Mesendoderm (in vitro differentiated cells): ENCODE data around the gene CASP2.

Experiments
- DNase-seq: peaks from one replicate; pipeline ENCODE4 v3.0.0; 2013
- H2AK5ac ChIP-seq: 2 replicates; pipeline ENCODE4 v1.6.1; 2013; ENCODE audit warnings: low read length, inconsistent platforms
- H2BK120ac ChIP-seq: 2 replicates; pipeline ENCODE4 v1.6.1; 2013; ENCODE audit warnings: low read depth, mild to moderate bottlenecking, low read length, moderate library complexity, mixed read lengths
- H2BK15ac ChIP-seq: replicated peaks from 2 replicates; pipeline ENCODE4 v1.6.1; 2013; ENCODE audit warnings: low read depth, mild to moderate bottlenecking, moderate library complexity
- H2BK5ac ChIP-seq: 2 replicates; pipeline ENCODE4 v1.6.1; 2013; ENCODE audit warnings: low read length, inconsistent platforms
- H3K18ac ChIP-seq: 2 replicates; pipeline ENCODE4 v1.6.1; 2013; ENCODE audit warnings: mild to moderate bottlenecking, low read length, mixed read lengths
- H3K23ac ChIP-seq: one replicate; pipeline ENCODE4 v1.6.1; 2013; ENCODE audit warnings: low read length
- H3K27ac ChIP-seq: 2 replicates; pipeline ENCODE4 v1.5.1; 2013; ENCODE audit warnings: low read depth, mild to moderate bottlenecking, inconsistent platforms, low read length, moderate library complexity
- H3K27me3 ChIP-seq: 2 replicates; pipeline ENCODE4 v1.6.1; 2013; ENCODE audit warnings: low read length, control low read depth, mild to moderate bottlenecking, inconsistent platforms; ENCODE audit not compliant: insufficient read depth, poor library complexity
- H3K36me3 ChIP-seq: 2 replicates; pipeline ENCODE4 v1.6.1; 2013; ENCODE audit warnings: low read length, inconsistent platforms; ENCODE audit not compliant: control insufficient read depth, insufficient read depth
- H3K4ac ChIP-seq: one replicate; pipeline ENCODE4 v1.6.1; 2013; ENCODE audit warnings: low read depth, mild to moderate bottlenecking, low read length, moderate library complexity
- H3K4me1 ChIP-seq: 2 replicates; pipeline ENCODE4 v1.6.1; 2013; ENCODE audit warnings: low read depth, low read length, inconsistent platforms; ENCODE audit not compliant: control insufficient read depth
- H3K4me2 ChIP-seq: 2 replicates; pipeline ENCODE4 v1.6.1; 2013; ENCODE audit warnings: low read length
- H3K4me3 ChIP-seq: 2 replicates; pipeline ENCODE4 v1.5.1; 2013; ENCODE audit warnings: mild to moderate bottlenecking, low read length
- H3K56ac ChIP-seq: one replicate; pipeline ENCODE4 v1.6.1; 2013; ENCODE audit warnings: low read length
- H3K79me1 ChIP-seq: 2 replicates; pipeline ENCODE4 v1.6.1; 2013; ENCODE audit warnings: low read length, inconsistent platforms
- H3K79me2 ChIP-seq: 2 replicates; pipeline ENCODE4 v1.6.1; 2013; ENCODE audit warnings: mild to moderate bottlenecking, low read length; ENCODE audit not compliant: control insufficient read depth, insufficient read depth
- H3K9ac ChIP-seq: 2 replicates; pipeline ENCODE4 v1.6.1; 2013; ENCODE audit warnings: low read length, inconsistent platforms
- H4K5ac ChIP-seq: one replicate; pipeline ENCODE4 v1.6.1; 2013; ENCODE audit warnings: low read length
- H4K8ac ChIP-seq: one replicate; pipeline ENCODE4 v1.6.1; 2013; ENCODE audit warnings: low read depth, mild to moderate bottlenecking, control low read depth, low read length, moderate library complexity
- WGBS: extraction: QIAGEN DNeasy Blood & Tissue Kit; methylation state at CpG from one replicate; pipeline ENCODE4 v1.1.7; 2013; ENCODE audit warnings: low lambda C conversion rate, missing lambda C conversion rate; ENCODE audit not compliant: insufficient coverage; ENCODE audit errors: extremely low coverage; 5-methylcytosine and 5-hydroxymethylcytosine counted together

The CASP2 gene

DNA sequence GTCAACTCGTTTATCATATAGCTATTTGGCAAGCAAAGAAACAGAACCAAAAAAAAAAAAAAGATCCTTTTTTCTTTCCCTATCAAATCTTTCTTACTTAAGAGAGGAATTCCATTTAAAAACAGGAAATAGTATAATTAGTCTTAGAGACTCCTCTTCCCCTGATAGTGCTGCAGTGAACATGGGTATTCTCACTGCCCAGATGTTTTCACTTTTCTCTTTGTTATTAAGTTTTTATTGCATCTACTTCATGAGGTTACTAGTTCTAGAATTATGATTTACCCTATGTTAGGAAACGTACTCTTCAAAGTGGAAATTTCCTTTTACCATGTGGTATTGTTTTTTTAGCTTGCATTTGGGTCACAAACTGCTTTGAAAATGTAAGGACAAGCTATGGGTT is 8.5 kb downstream of the CASP2 start:
- H3K9ac ChIP-seq = no peak overlapping the region
- H3K56ac ChIP-seq = no peak overlapping the region
- H3K4me3 ChIP-seq = no peak overlapping the region
- no peaks in the 10 kb centered on the region for H3K79me2 ChIP-seq
- no peak overlapping the region for H2AK5ac ChIP-seq
- H3K4me1 ChIP-seq = no peaks in the 10 kb centered on the region
- no peak overlapping the region for H3K23ac ChIP-seq
- H4K5ac ChIP-seq = no peak overlapping the region
- no peak overlapping the region for H2BK5ac ChIP-seq
- no peak overlapping the region for H3K4ac ChIP-seq
- no CpG with 5 or more reads among the region's 2 CpGs for WGBS
- no peaks in the 10 kb centered on the region for H3K27me3 ChIP-seq
- H2BK120ac ChIP-seq = no peak overlapping the region
- no peak for DNase-seq
- H3K79me1 ChIP-seq = peaks cover 5% of the 10 kb centered on the region
- H3K18ac ChIP-seq = no peak overlapping the region
- H3K36me3 ChIP-seq = peaks cover 27% of the 10 kb centered on the region
- H3K27ac ChIP-seq = no peak overlapping the region
- no peak overlapping the region for H2BK15ac ChIP-seq
- H4K8ac ChIP-seq = no peak overlapping the region
- no peak overlapping the region for H3K4me2 ChIP-seq

GRCh38 chr7:143299346-143299745 is 11.2 kb downstream of the CASP2 start:
- H3K4ac ChIP-seq = no peak overlapping the region
- no peak overlapping the region for H3K27ac ChIP-seq
- H3K23ac ChIP-seq = no peak overlapping the region
- no peak overlapping the region for H3K4me3 ChIP-seq
- H3K9ac ChIP-seq = no peak overlapping the region
- no peaks in the 10 kb centered on the region for H3K79me2 ChIP-seq
- H3K4me2 ChIP-seq = no peak overlapping the region
- H3K18ac ChIP-seq = no peak overlapping the region
- H4K8ac ChIP-seq = no peak overlapping the region
- H3K79me1 ChIP-seq = peaks cover 1% of the 10 kb centered on the region
- H3K27me3 ChIP-seq = no peaks in the 10 kb centered on the region
- H2BK15ac ChIP-seq = no peak overlapping the region
- no peak overlapping the region for H2BK120ac ChIP-seq
- WGBS = no CpG with 5 or more reads among the region's 2 CpGs
- H2AK5ac ChIP-seq = no peak overlapping the region
- no peak overlapping the region for H2BK5ac ChIP-seq
- no peak overlapping the region for H4K5ac ChIP-seq
- no peak for DNase-seq
- peaks cover 19% of the 10 kb centered on the region for H3K36me3 ChIP-seq
- no peaks in the 10 kb centered on the region for H3K4me1 ChIP-seq
- H3K56ac ChIP-seq = no peak overlapping the region

- DNase-seq = peak; percentile 70
- Histone ChIP-seq H3K18ac (no peak overlapping the region), H3K56ac (no peak overlapping the region), H3K9ac (no peak overlapping the region), H4K8ac (no peak overlapping the region), H3K79me2 (no peaks in the 10 kb centered on the region), H3K23ac (no peak overlapping the region), H3K79me1 (peaks cover 1% of the 10 kb centered on the region), H3K27me3 (no peaks in the 10 kb centered on the region), H3K4me3 (no peak overlapping the region), H3K27ac (no peak overlapping the region), H2BK5ac (no peak overlapping the region), H2BK120ac (no peak overlapping the region), H3K4me2 (no peak overlapping the region), H4K5ac (no peak overlapping the region), H3K4ac (no peak overlapping the region), H2BK15ac (no peak overlapping the region), H2AK5ac (no peak overlapping the region), H3K4me1 (no peaks in the 10 kb centered on the region), H3K36me3 (peaks cover 21% of the 10 kb centered on the region)
- no CpG with 5 or more reads among the region's 8 CpGs for WGBS
Observed at GRCh38 chr7:143299840-143300239, 11.7 kb downstream of the CASP2 start.

DNA sequence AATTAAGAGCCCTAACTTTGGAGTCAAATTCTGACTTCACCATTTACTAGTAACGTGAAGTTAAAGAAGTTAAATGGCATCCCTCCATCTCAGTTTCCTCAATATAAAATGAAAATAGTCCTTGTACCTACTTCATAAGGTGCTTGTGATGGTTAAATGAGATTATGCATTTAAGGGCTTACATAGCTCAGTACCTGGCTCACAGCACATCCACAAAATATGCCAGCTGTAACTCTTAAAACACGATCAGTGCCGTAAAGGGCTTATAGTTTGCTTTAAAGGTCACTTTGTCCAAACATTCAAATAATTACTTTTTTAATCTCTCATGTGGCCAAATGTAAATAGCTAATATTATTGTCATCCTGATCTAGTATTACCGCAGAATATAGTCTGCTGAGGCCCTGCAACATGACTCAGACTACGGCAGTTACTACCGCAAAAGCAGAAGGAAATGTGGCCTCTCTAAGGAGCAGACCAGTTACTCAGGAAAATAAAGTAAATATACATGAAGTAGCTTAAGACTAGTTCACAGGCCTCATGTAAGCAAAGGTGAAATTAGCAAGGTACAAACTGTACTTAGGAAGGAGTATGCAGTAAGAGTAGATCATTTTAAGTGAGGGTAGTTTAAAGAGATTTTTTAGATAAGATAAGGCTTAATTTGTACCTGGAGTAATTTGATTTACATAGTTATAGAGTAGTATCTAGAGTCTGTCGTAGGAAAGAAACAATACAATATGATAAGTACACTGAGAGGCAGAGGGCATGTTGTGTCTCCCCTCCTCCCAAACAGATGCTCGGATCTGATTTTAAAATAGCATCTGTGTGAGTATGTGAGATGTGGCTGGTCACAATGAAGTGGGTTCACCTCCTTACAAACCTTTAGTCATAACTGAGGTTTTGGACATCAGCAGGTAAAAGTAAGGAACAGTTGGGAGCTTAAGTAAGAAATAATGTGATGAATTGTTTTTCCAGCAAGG is 13.1 kb downstream of the CASP2 start:
- no peak overlapping the region for H2BK5ac ChIP-seq
- no peak overlapping the region for H4K8ac ChIP-seq
- H3K79me2 ChIP-seq = no peaks in the 10 kb centered on the region
- no peak overlapping the region for H2AK5ac ChIP-seq
- H3K27me3 ChIP-seq = no peaks in the 10 kb centered on the region
- no peak overlapping the region for H3K23ac ChIP-seq
- H3K4me1 ChIP-seq = no peaks in the 10 kb centered on the region
- no peak overlapping the region for H3K9ac ChIP-seq
- no peak overlapping the region for H4K5ac ChIP-seq
- no peak overlapping the region for H3K4me2 ChIP-seq
- no CpG with 5 or more reads among the region's 8 CpGs for WGBS
- H2BK120ac ChIP-seq = no peak overlapping the region
- H3K4ac ChIP-seq = no peak overlapping the region
- H3K18ac ChIP-seq = no peak overlapping the region
- no peak overlapping the region for H2BK15ac ChIP-seq
- H3K79me1 ChIP-seq = peaks cover 4% of the 10 kb centered on the region
- no peak overlapping the region for H3K4me3 ChIP-seq
- H3K56ac ChIP-seq = no peak overlapping the region
- no peak overlapping the region for H3K27ac ChIP-seq
- no peak for DNase-seq
- peaks cover 26% of the 10 kb centered on the region for H3K36me3 ChIP-seq

- Histone ChIP-seq H3K4ac (no peak overlapping the region), H4K8ac (no peak overlapping the region), H3K36me3 (peaks cover 24% of the 10 kb centered on the region), H3K4me2 (no peak overlapping the region), H4K5ac (no peak overlapping the region), H3K4me3 (no peak overlapping the region), H3K23ac (no peak overlapping the region), H3K56ac (no peak overlapping the region), H2AK5ac (no peak overlapping the region), H3K27ac (no peak overlapping the region), H2BK120ac (no peak overlapping the region), H3K79me2 (no peaks in the 10 kb centered on the region), H3K4me1 (no peaks in the 10 kb centered on the region), H3K79me1 (peaks cover 4% of the 10 kb centered on the region), H3K9ac (no peak overlapping the region), H2BK15ac (no peak overlapping the region), H2BK5ac (no peak overlapping the region), H3K27me3 (no peaks in the 10 kb centered on the region), H3K18ac (no peak overlapping the region)
- DNase-seq = no peak
- WGBS = no CpG with 5 or more reads among the region's 10 CpGs
Observed at GRCh38 chr7:143303733-143304132, 15.6 kb downstream of the CASP2 start.
